ENCODE measurements around the gene KCNH3.
"Not testable (repeated sequence)": the region's sequence is repeated elsewhere in the genome, so short reads cannot be mapped to it uniquely, and the experiment has no call there.

The KCNH3 gene

DNA sequence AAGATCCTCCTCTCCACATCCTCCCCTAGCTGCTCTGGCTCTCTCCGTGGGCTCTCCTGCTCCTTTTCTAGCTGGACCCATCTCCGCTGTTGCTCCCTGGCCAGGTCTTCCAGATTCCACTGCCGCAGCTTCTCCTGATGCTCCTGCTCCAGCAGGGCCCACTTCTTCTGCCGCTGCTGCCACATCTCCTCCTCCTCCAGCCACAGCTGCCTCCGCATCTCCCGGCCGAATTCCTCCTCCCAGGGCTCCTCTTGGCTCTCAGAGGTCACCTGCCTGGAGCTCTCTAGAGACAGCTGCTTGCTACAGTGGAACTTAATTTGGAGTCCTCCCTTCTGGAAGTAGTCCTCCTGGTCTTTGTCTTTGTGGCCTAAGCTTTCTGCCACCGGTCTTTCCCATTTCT, 61.1 kb downstream of the KCNH3 start:
- DNase-seq: no peak

DNA sequence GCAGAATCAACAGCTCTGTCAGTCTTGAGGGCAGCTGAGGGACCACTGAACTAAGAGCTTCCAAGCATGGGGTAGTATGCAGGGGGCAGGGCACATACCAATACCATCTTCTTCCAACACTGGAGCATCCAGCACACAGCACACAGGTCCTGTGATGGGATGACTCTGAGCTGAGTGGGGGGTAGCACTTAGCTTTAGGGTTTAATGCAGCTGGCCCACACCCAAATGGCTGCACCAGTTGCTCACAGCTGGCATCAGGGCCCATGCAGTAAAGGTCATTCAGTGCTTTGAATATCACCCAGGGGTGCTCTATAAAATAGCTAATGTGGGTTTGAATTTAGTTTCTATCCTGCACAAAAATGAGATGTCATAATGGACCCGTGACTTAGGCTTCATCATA, 64.9 kb downstream of the KCNH3 start:
- DNase-seq: no peak

DNA sequence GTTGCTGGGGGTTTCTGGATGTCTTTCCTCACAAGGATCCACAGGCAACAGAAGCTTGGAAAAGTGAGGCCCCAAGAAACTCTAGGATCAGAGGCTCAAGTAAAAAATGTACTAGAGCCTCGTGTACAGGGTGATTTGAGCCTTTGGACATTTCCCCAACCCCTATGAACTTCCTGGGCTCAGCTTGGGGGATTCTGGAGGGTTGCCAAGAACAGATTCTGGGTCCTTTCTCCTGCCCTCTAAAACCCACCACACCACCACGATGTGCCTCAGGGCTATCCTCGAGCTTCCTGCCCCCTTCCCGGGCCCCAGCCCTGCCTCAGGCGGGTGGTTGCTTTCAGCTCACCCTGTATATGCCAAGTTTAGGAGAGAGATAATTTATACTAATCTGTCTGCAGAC, 66.0 kb downstream of the KCNH3 start:
- DNase-seq: no peak

DNA sequence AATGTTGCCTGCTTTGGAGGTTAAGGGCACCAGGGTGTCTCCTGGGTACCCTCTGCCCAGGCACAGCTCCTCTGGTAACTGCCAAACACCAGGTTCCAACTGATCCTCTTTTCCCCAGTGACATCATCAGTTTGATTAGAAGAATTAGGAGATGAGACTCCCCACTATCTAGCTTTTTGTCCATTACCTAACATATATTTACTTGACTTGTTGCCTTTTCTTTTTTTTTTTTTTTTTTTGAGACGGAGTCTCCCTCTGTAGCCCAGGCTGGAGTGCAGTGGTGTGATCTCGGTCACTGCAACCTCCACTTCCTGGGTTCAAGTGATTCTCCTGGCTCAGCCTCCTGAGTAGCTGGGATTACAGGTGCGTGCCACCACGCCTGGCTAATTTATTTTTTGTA, 66.7 kb downstream of the KCNH3 start, which contains the start of gene FAM186B:
Gene FAM186B (minus strand): TSS at position 101 of the 400 bp plus-strand sequence. CDS start 162 bp downstream, outside the sequence.
- not testable (repeated sequence) for DNase-seq

Measured in SHP77 (cell line).